Left cardiac atrium (tissue), 4 donors: ENCODE measurements around the gene DFFA. TPM values are rescaled to one million over a fixed set of nuclear protein-coding genes. Genes with fewer than 3 reads are reported as not detected.
"Not testable (repeated sequence)": the region's sequence is repeated elsewhere in the genome, so short reads cannot be mapped to it uniquely, and the experiment has no call there.

ENCODE experiments used
- ATAC-seq, 2 donors: fragments of 200-7000 bp; cut with Tn5 transposase; one replicate each; pipeline ENCODE4 v1.9.1; 2020; ENCODE audit warnings: mild to moderate bottlenecking in 2 of 2, moderate library complexity in 2 of 2
- DNase-seq: peaks from one replicate; pipeline ENCODE4 v3.0.0-alpha.2; 2020
- intact Hi-C, 2 donors: fragments of 100-400 bp; cut with DNase I; formaldehyde crosslinking; loops; one replicate each; pipeline versions ENCODE4 v1.14.1 to v1.15.1; 2022 to 2023
- total RNA-seq, 2 donors: library from RNA; stranded (reverse); fragmentation: NEBNext Ultra II Directional; extraction: Animal tissue kit (Norgen Biotek cat#: 25700); gene quantifications; one replicate each; pipeline ENCODE4 v1.2.1, GENCODE V29; 2021
- donor health status: DM: no; HTN: yes; CAD: no.
- donor health status: DM: no; HTN: yes; CAD: no; lungs with severe emphysema.
- donor health status: DM: yes; HTN: yes; CAD: no.
- donor health status: Dilated cardiomyopathy.

The DFFA gene
- total RNA-seq, 2 donors from 2014 or later = 26.1 to 28.3 TPM

DNA sequence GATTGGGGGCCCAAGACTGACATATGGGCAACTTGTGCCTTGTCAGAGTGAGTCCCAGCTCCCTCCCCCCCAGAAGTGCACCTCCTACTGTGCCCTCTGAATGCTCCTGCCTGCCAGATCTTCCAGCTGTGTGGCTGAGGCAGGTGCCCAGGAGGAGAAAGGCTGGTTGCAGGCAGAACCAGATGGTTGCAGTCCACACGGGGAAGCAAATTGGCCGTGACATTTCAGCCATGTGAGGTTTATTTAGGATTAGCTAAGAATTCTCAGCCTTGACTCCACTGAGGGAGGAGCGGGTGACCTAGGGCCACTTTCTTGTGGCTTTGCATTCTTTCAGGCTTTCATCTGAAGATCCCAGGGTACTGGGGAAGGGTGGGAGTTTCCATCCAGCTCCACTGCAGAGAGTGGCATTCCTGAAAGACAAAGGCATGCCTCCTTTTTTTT lies 36.2 kb upstream of the DFFA start:
- DNase-seq (no peak), ATAC-seq (peak in 1 of 2 donors; percentile 6)
- intact Hi-C loops = loop anchor here in 1 of 2 donors (5.0 kb wide), 1 partner anchor 364 kb away; no protein-coding TSS in a partner anchor

- intact Hi-C loops = loop anchor here in 1 of 2 donors (5.0 kb wide), 1 partner anchor 365 kb away; no protein-coding TSS in a partner anchor
- peak; percentile 79 to 82 for ATAC-seq
Measured at GRCh38 chr1:10507111-10507879, 35.0 kb upstream of the DFFA start.

DNA sequence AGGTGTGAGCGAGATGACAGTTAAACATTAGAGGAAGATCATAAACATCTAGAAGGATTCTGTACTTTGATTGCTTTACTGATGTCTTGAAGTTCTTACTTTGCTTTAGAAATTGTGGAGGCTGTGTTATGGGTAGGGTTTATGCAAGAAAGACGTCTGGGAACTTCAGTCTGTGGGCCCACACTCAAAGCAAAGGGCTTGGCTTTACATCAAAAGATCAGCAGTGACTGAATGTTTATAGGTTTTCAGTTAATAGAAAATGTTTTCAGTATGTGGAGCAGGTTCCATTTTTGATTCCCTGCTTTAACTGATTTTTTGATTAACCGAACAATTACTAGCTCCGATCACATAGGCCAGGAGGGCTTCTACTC lies 34.3 kb upstream of the DFFA start:
- ATAC-seq (no peak), DNase-seq (no peak)
- intact Hi-C loops = loop anchor here in 1 of 2 donors (5.0 kb wide), 1 partner anchor 366 kb away; no protein-coding TSS in a partner anchor

More at GRCh38 chr1:10507111-10507879, 35.0 kb upstream of the DFFA start:
- DNase-seq = peak; percentile 55

- not testable (repeated sequence) for ATAC-seq, DNase-seq
- intact Hi-C loops = loop anchor here in 1 of 2 donors (5.0 kb wide), 1 partner anchor 366 kb away; no protein-coding TSS in a partner anchor
Measured at GRCh38 chr1:10506046-10506676, 33.8 kb upstream of the DFFA start.

DNA sequence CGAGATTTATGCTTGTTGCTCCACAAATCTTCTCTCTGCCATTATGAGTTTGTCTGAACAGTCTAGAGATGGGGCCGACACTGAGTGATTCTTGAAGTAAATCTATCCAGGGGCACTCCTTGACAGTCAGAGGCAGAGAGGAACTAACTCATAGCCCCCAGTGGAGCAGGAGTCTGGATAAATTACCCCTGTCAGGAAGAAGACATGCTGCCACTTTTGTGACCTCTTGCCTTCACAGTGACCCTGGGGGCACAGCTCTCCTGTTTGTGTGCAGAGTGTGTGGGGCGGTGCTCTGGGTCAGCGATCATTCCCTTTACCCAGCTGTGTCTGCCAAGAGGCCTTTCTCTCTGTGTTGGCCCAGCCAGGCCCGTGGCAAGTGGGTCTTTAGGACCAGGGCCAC lies 31.9 kb upstream of the DFFA start:
- intact Hi-C loops = no loop called here
- ATAC-seq (peak in 1 of 2 donors; percentile 51), DNase-seq (no peak)

GRCh38 chr1:10502206-10502605 lies 29.9 kb upstream of the DFFA start:
- DNase-seq (no peak), ATAC-seq (no peak)
- intact Hi-C loops = no loop called here

DNA sequence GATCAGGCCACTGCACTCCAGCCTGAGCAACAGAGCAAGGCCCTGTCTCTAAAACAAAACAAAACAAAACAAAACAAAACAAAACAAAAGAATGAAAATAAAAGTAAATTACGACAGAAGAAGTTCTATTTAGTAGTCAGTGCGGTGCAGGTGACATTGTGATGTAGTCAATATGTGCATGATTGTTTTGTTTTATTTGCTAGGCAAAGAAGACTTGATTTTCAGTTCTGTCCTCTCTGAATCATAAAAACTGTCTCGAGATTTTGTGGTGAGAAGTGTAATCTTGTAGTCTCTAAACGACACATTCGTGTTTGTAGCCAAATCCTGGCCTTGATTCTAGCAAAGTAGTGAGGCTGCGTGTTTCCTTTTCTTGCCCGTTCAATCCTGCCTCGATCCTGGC lies 25.9 kb upstream of the DFFA start:
- intact Hi-C loops = loop anchor here in 1 of 2 donors (10.0 kb wide), 1 partner anchor 123 kb away; no protein-coding TSS in a partner anchor

DNA sequence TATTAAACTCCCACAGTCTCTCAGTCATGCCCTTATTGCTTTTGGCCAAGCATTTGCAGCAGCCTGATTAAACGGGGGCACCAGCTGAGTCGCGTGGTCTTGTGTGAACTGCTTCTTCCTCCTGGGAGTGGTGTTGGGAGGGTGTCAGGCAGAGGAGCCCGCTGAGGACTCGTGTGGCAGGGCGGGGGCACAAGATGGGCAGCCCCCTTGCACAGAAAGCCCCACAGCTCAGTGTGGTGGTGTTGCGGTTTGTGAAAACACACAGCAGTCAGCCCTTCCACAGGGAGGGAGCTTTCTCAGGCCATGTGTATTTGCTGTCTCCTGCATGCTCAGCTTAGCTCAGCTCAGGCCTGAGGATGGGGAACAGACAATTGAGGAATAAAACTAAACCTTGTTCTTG lies 24.8 kb upstream of the DFFA start:
- intact Hi-C loops = loop anchor here in 1 of 2 donors (10.0 kb wide), 1 partner anchor 122 kb away; no protein-coding TSS in a partner anchor
- DNase-seq (no peak), ATAC-seq (no peak)

More for the DNA sequence above, 25.9 kb upstream of the DFFA start:
- no peak for ATAC-seq
- no peak for DNase-seq

- no peak for DNase-seq
- ATAC-seq = no peak
- intact Hi-C loops = loop anchor here in 1 of 2 donors (2.0 to 10.0 kb wide), 2 partner anchors 65 to 121 kb away; partner anchors contain the start of gene CENPS
Measured at GRCh38 chr1:10495952-10496351, 23.6 kb upstream of the DFFA start.

DNA sequence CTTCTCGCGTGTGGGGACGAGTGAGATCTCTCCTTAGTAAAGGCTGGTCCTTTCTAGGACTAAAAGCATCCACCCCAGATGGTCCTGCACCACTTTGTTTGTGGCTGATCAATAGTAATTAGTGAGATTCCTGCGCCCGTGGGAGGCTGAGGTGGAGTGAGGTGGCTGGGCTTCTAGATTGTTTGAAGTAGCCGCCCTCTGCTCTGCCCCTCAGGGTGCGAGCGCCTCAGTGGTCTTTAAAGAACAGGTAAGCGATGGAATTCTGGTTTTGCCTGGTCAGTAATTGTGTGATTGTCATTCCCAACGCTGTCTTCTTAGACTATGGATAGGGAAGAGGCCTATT lies 23.1 kb upstream of the DFFA start:
- ATAC-seq (no peak), DNase-seq (no peak)
- intact Hi-C loops = loop anchor here in 1 of 2 donors (2.0 to 10.0 kb wide), 2 partner anchors 65 to 121 kb away; partner anchors contain the start of gene CENPS

GRCh38 chr1:10494754-10495474 lies 22.6 kb upstream of the DFFA start:
- intact Hi-C loops = loop anchor here in 1 of 2 donors (2.0 to 10.0 kb wide), 2 partner anchors 64 to 120 kb away; partner anchors contain the start of gene CENPS
- ATAC-seq (peak; percentile 85 to 91), DNase-seq (peak; percentile 70)

DNA sequence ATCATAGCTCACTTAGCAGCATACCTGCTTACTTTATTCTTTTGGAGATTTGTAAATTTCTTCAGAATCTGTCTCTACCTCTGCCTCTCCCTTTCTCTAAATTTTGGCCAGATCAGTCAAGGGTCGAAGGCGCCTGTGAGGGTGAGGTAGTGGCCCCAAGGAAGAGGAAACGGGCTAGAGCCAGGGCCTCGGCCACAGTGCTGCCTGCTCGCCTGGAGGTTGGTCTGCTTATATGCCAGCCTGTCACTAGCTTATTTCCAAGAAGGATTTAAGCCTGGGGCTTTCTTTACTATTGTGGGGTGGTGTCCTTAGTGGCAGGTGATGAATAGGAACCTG lies 22.1 kb upstream of the DFFA start:
- DNase-seq (no peak), ATAC-seq (no peak)
- intact Hi-C loops = loop anchor here in 1 of 2 donors (2.0 to 10.0 kb wide), 2 partner anchors 64 to 120 kb away; partner anchors contain the start of gene CENPS

DNA sequence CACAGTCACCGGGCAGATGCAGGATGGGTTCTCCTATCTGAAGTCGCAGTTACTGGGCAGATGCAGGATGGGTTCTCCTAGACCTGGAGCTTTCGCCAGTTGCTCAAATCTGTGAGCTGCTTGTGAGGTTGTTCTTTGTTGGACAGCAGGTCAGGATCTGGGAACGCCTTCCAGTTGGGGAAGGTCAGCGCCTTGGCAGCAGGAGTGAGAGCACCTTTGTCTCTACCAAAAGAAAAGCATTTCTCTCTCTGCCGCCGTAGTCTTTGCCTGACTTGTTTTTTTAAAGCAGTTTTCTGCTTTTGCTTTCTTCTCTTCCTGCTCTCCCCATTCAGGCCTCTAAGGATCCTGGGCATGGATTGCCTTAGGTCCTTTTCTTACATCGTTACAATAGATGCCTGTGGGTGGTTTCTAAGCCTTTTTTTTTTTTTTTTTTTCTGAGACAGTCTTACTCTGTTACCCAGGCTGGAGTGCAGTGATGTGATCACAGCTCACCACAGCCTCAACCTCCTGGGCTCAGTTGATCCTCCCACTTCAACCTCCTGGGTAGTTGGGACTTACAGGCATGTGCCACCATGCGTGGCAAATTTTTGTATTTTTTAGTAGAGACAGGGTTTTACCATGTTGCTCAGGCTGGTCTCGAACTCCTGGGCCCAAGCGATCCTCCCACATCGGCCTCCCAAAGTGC lies 18.1 kb upstream of the DFFA start:
- DNase-seq (no peak), ATAC-seq (no peak)
- intact Hi-C loops = loop anchor here in 1 of 2 donors (10.0 kb wide), 1 partner anchor 116 kb away; no protein-coding TSS in a partner anchor

- intact Hi-C loops = loop anchor here in 1 of 2 donors (10.0 kb wide), 1 partner anchor 115 kb away; no protein-coding TSS in a partner anchor
- DNase-seq (no peak), ATAC-seq (no peak)
Measured at GRCh38 chr1:10489291-10490055, 17.1 kb upstream of the DFFA start.

DNA sequence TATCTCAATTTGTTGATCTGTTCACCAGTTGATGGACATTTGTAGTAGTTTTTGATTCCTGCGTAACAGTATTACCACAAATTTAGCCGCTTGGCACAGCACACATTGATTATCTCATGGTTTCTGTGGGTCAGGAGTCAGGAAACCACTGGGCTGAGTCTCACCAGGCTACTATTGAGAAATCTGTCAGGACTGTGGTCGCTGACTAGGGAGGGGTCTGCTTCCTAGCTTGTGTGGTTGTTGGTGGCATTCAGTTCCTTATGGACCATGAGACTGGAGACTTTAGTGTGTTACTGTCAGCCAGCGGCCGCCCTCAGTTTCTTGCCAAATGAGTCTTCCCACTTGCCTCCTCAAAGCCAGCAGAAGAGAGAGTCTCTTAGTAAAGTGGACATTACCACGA lies 12.2 kb upstream of the DFFA start:
- intact Hi-C loops = no loop called here
- DNase-seq = no peak
- peak; percentile 46 to 78 for ATAC-seq

DNA sequence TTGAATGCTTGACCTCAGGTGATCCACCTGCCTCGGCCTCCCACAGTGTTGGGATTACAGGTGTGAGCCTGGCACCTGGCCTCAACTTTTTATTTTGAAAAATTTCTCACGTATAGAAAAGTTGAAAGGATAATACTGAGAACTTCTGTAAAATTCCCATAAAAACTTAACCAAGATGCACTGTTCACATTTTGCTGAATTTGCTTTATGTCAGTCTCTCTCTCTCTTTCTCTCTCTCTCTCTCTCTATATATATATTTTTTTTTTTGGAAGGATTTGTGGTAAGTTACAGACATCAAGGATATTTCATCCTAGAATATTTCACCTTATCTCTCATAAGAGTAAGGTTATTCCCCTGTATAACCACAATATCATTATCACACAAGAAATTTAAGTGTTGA lies 8.3 kb upstream of the DFFA start:
- ATAC-seq (no peak), DNase-seq (no peak)
- intact Hi-C loops = no loop called here

- ATAC-seq = no peak
Measured at GRCh38 chr1:10479296-10479695, 7.0 kb upstream of the DFFA start.

GRCh38 chr1:10475510-10475909 lies 3.2 kb upstream of the DFFA start:
- no peak for ATAC-seq
- no peak for DNase-seq
- intact Hi-C loops = no loop called here

More at GRCh38 chr1:10479296-10479695, 7.0 kb upstream of the DFFA start:
- intact Hi-C loops = no loop called here
- no peak for DNase-seq
